Measurements from ENCODE around the gene SLIT3. TPM values are rescaled to one million over a fixed set of nuclear protein-coding genes. Genes with fewer than 3 reads are reported as not detected.

SLIT3 gene
- total RNA-seq, 2 experiments from 2014 or later, result not detected

GRCh38 chr5:169291877-169292276 lies 9.1 kb downstream of the SLIT3 start:
- Mint-ChIP-seq H3K4me1 (no peaks in the 10 kb centered on the region), H3K4me3 (no peak overlapping the region), H3K27me3 (peaks cover 2% of the 10 kb centered on the region), H3K27ac (no peak overlapping the region), H3K9me3 (no peaks in the 10 kb centered on the region), H3K36me3 (ENCODE audit: low read depth) (no peaks in the 10 kb centered on the region)
- ChIA-PET CTCF (no interaction called here), POLR2A (no interaction called here)
- DNase-seq, result no peak

- no peak for DNase-seq
- no peak overlapping the region for H3K4me3 Mint-ChIP-seq
- no peaks in the 10 kb centered on the region for H3K4me1 Mint-ChIP-seq
- H3K27me3 Mint-ChIP-seq, result peaks cover 2% of the 10 kb centered on the region
- POLR2A ChIA-PET, result no interaction called here
- H3K9me3 Mint-ChIP-seq, result no peaks in the 10 kb centered on the region
- CTCF ChIA-PET, result no interaction called here
- H3K27ac Mint-ChIP-seq, result no peak overlapping the region
- H3K36me3 Mint-ChIP-seq (ENCODE audit: low read depth), result no peaks in the 10 kb centered on the region
These were observed 10.0 kb downstream of the SLIT3 start for GRCh38 chr5:169290895-169291294.

- ChIA-PET POLR2A (no interaction called here), CTCF (no interaction called here)
- Mint-ChIP-seq H3K9me3 (no peaks in the 10 kb centered on the region), H3K4me3 (no peak overlapping the region), H3K4me1 (no peaks in the 10 kb centered on the region), H3K27ac (no peak overlapping the region), H3K27me3 (peaks cover 2% of the 10 kb centered on the region), H3K36me3 (ENCODE audit: low read depth) (no peaks in the 10 kb centered on the region)
- no peak for DNase-seq
These were observed 11.4 kb downstream of the SLIT3 start for GRCh38 chr5:169289520-169289919.

GRCh38 chr5:169288066-169288930 lies 12.6 kb downstream of the SLIT3 start:
- H3K27me3 Mint-ChIP-seq, result no peaks in the 10 kb centered on the region
- no peaks in the 10 kb centered on the region for H3K4me1 Mint-ChIP-seq
- CTCF ChIA-PET, result no interaction called here
- no peak overlapping the region for H3K4me3 Mint-ChIP-seq
- no peak for DNase-seq
- no peaks in the 10 kb centered on the region for H3K9me3 Mint-ChIP-seq
- H3K36me3 Mint-ChIP-seq (ENCODE audit: low read depth), result no peaks in the 10 kb centered on the region
- POLR2A ChIA-PET, result no interaction called here
- H3K27ac Mint-ChIP-seq, result no peak overlapping the region

- ChIA-PET CTCF (no interaction called here), POLR2A (no interaction called here)
- no peaks in the 10 kb centered on the region for H3K9me3 Mint-ChIP-seq
- DNase-seq, result no peak
- no peaks in the 10 kb centered on the region for H3K36me3 Mint-ChIP-seq (ENCODE audit: low read depth)
- no peaks in the 10 kb centered on the region for H3K4me1 Mint-ChIP-seq
- H3K27me3 Mint-ChIP-seq, result no peaks in the 10 kb centered on the region
- H3K4me3 Mint-ChIP-seq, result no peak overlapping the region
- H3K27ac Mint-ChIP-seq, result no peak overlapping the region
These were observed 13.4 kb downstream of the SLIT3 start for GRCh38 chr5:169287529-169287928.

GRCh38 chr5:169286572-169287300 lies 14.2 kb downstream of the SLIT3 start:
- no peak overlapping the region for H3K4me3 Mint-ChIP-seq
- no peak for DNase-seq
- no peaks in the 10 kb centered on the region for H3K27me3 Mint-ChIP-seq
- no peaks in the 10 kb centered on the region for H3K4me1 Mint-ChIP-seq
- H3K36me3 Mint-ChIP-seq (ENCODE audit: low read depth), result no peaks in the 10 kb centered on the region
- no peak overlapping the region for H3K27ac Mint-ChIP-seq
- ChIA-PET CTCF (no interaction called here), POLR2A (no interaction called here)
- H3K9me3 Mint-ChIP-seq, result no peaks in the 10 kb centered on the region

- H3K4me3 Mint-ChIP-seq, result no peak overlapping the region
- H3K36me3 Mint-ChIP-seq (ENCODE audit: low read depth), result no peaks in the 10 kb centered on the region
- no peak overlapping the region for H3K27ac Mint-ChIP-seq
- CTCF ChIA-PET, result no interaction called here
- DNase-seq, result no peak
- H3K4me1 Mint-ChIP-seq, result no peaks in the 10 kb centered on the region
- POLR2A ChIA-PET, result no interaction called here
- no peaks in the 10 kb centered on the region for H3K27me3 Mint-ChIP-seq
- H3K9me3 Mint-ChIP-seq, result no peaks in the 10 kb centered on the region
These were observed 17.1 kb downstream of the SLIT3 start for GRCh38 chr5:169283887-169284286.

GRCh38 chr5:169281625-169282024 lies 19.3 kb downstream of the SLIT3 start:
- ChIA-PET CTCF (no interaction called here), POLR2A (no interaction called here)
- no peaks in the 10 kb centered on the region for H3K27me3 Mint-ChIP-seq
- DNase-seq, result no peak
- H3K4me3 Mint-ChIP-seq, result no peak overlapping the region
- no peaks in the 10 kb centered on the region for H3K4me1 Mint-ChIP-seq
- H3K36me3 Mint-ChIP-seq (ENCODE audit: low read depth), result no peaks in the 10 kb centered on the region
- no peaks in the 10 kb centered on the region for H3K9me3 Mint-ChIP-seq
- no peak overlapping the region for H3K27ac Mint-ChIP-seq

GRCh38 chr5:169280696-169281095 lies 20.2 kb downstream of the SLIT3 start:
- H3K27me3 Mint-ChIP-seq, result no peaks in the 10 kb centered on the region
- CTCF ChIA-PET, result no interaction called here
- H3K36me3 Mint-ChIP-seq (ENCODE audit: low read depth), result no peaks in the 10 kb centered on the region
- no peak overlapping the region for H3K4me3 Mint-ChIP-seq
- no peaks in the 10 kb centered on the region for H3K4me1 Mint-ChIP-seq
- no peak overlapping the region for H3K27ac Mint-ChIP-seq
- POLR2A ChIA-PET, result no interaction called here
- no peak for DNase-seq
- no peaks in the 10 kb centered on the region for H3K9me3 Mint-ChIP-seq

- Mint-ChIP-seq H3K27ac (no peak overlapping the region), H3K4me1 (no peaks in the 10 kb centered on the region), H3K36me3 (ENCODE audit: low read depth) (no peaks in the 10 kb centered on the region), H3K4me3 (no peak overlapping the region), H3K27me3 (no peaks in the 10 kb centered on the region), H3K9me3 (no peaks in the 10 kb centered on the region)
- CTCF ChIA-PET, result no interaction called here
- POLR2A ChIA-PET, result no interaction called here
- DNase-seq, result no peak
These were observed 20.7 kb downstream of the SLIT3 start for GRCh38 chr5:169280286-169280685.

- Mint-ChIP-seq H3K27me3 (no peaks in the 10 kb centered on the region), H3K4me3 (no peak overlapping the region), H3K27ac (no peak overlapping the region), H3K4me1 (no peaks in the 10 kb centered on the region), H3K36me3 (ENCODE audit: low read depth) (no peaks in the 10 kb centered on the region), H3K9me3 (no peaks in the 10 kb centered on the region)
- POLR2A ChIA-PET, result no interaction called here
- no peak for DNase-seq
- CTCF ChIA-PET, result no interaction called here
These were observed 21.8 kb downstream of the SLIT3 start for GRCh38 chr5:169279125-169279524.

GRCh38 chr5:169273881-169274280 lies 27.1 kb downstream of the SLIT3 start:
- ChIA-PET POLR2A (no interaction called here), CTCF (no interaction called here)
- Mint-ChIP-seq H3K4me1 (no peaks in the 10 kb centered on the region), H3K27me3 (no peaks in the 10 kb centered on the region), H3K36me3 (ENCODE audit: low read depth) (no peaks in the 10 kb centered on the region), H3K27ac (no peak overlapping the region), H3K9me3 (no peaks in the 10 kb centered on the region), H3K4me3 (no peak overlapping the region)
- no peak for DNase-seq

- Mint-ChIP-seq H3K27ac (no peak overlapping the region), H3K9me3 (no peaks in the 10 kb centered on the region), H3K36me3 (ENCODE audit: low read depth) (no peaks in the 10 kb centered on the region), H3K27me3 (no peaks in the 10 kb centered on the region), H3K4me1 (no peaks in the 10 kb centered on the region), H3K4me3 (no peak overlapping the region)
- DNase-seq, result no peak
- POLR2A ChIA-PET, result no interaction called here
- CTCF ChIA-PET, result no interaction called here
These were observed 27.5 kb downstream of the SLIT3 start for GRCh38 chr5:169273451-169273850.
